HG03558 (cell line): ENCODE data around the gene TSC1.

Experiments
- ATAC-seq: cut with Tn5 transposase; IDR thresholded peaks from one replicate; pipeline ENCODE4 v1.9.1; 2021; ENCODE audit warnings: moderate number of reproducible peaks; ENCODE audit not compliant: unreplicated experiment; ENCODE audit errors: extremely low read depth

TSC1 gene

GRCh38 chr9:132894862-132895835, 49.3 kb downstream of the TSC1 start:
- ATAC-seq: no peak

- no peak for ATAC-seq
Observed at GRCh38 chr9:132894346-132894745, 50.1 kb downstream of the TSC1 start.

- no peak for ATAC-seq
Observed at GRCh38 chr9:132892400-132892799, 52.0 kb downstream of the TSC1 start.

GRCh38 chr9:132888151-132888550, 56.3 kb downstream of the TSC1 start:
- ATAC-seq: no peak

GRCh38 chr9:132887181-132888120, 57.0 kb downstream of the TSC1 start:
- ATAC-seq: no peak

- no peak for ATAC-seq
Observed at GRCh38 chr9:132886334-132886725, 58.1 kb downstream of the TSC1 start.

- ATAC-seq: no peak
Observed at GRCh38 chr9:132885720-132886333, 58.6 kb downstream of the TSC1 start.

GRCh38 chr9:132883349-132884294, 60.8 kb downstream of the TSC1 start:
- no peak for ATAC-seq

- ATAC-seq: no peak
Observed at GRCh38 chr9:132882616-132883015, 61.8 kb downstream of the TSC1 start.

- ATAC-seq: no peak
Observed at GRCh38 chr9:132881826-132882225, 62.6 kb downstream of the TSC1 start.

- no peak for ATAC-seq
Observed at GRCh38 chr9:132880324-132880661, 64.1 kb downstream of the TSC1 start.

GRCh38 chr9:132879457-132880323, 64.7 kb downstream of the TSC1 start:
- ATAC-seq: no peak

- ATAC-seq: no peak
Observed at GRCh38 chr9:132878695-132879456, 65.5 kb downstream of the TSC1 start, which contains the start of gene SPACA9. TSS of gene SPACA9 (plus strand) at chr9:132878898. CDS start at chr9:132883948, 5,050 bp downstream.

- no peak for ATAC-seq
Observed at GRCh38 chr9:132877824-132878694, 66.4 kb downstream of the TSC1 start, which contains the start of gene AK8. TSS of gene AK8 (minus strand) at chr9:132878284. CDS start at chr9:132878255, 29 bp downstream.

GRCh38 chr9:132877458-132877823, 67.0 kb downstream of the TSC1 start:
- no peak for ATAC-seq

- ATAC-seq: no peak
Observed at GRCh38 chr9:132876849-132877248, 67.6 kb downstream of the TSC1 start.

- no peak for ATAC-seq
Observed at GRCh38 chr9:132875159-132875558, 69.3 kb downstream of the TSC1 start.
